HFFc6 (cell line): ENCODE results near the gene COASY. TPM values are rescaled to one million over a fixed set of nuclear protein-coding genes. Genes with fewer than 3 reads are reported as not detected.

Experiments
- DNase-seq: peaks from one replicate; pipeline ENCODE4 v3.0.0-alpha.2; 2018
- H3K27ac Mint-ChIP-seq: 2 replicates; pipeline ENCODE4 v1.8.0; 2020; ENCODE audit warnings: mild to moderate bottlenecking, mixed read lengths
- H3K27me3 Mint-ChIP-seq: 2 replicates; pipeline ENCODE4 v1.8.0; 2021; ENCODE audit warnings: mild to moderate bottlenecking, moderate library complexity, mixed read lengths; ENCODE audit not compliant: insufficient read depth
- H3K36me3 Mint-ChIP-seq: 2 replicates; pipeline ENCODE4 v1.8.0; 2021; ENCODE audit warnings: low read depth, mixed read lengths
- H3K4me1 Mint-ChIP-seq: 2 replicates; pipeline ENCODE4 v1.8.0; 2020; ENCODE audit warnings: low read depth, mixed read lengths
- H3K4me3 Mint-ChIP-seq: 2 replicates; pipeline ENCODE4 v1.8.0; 2020; ENCODE audit warnings: mild to moderate bottlenecking, moderate library complexity, mixed read lengths
- H3K9me3 Mint-ChIP-seq: 2 replicates; pipeline ENCODE4 v1.8.0; 2020; ENCODE audit warnings: mild to moderate bottlenecking, mixed read lengths
- total RNA-seq, 6 experiments: library from RNA; stranded (reverse); fragmentation: NEBNext Ultra II Directional; extraction: Animal tissue kit (Norgen Biotek cat#: 25700); gene quantifications; 2 replicates in 1 of 6; 3 replicates in 5 of 6; pipeline ENCODE4 v1.2.3, GENCODE V29; 2021
- TF ChIP-seq, protein P1 (sequence below): fragments of 200-600 bp; sonication (generic); IDR thresholded peaks from 2 replicates; pipeline ENCODE4 v1.5.0; 2021; ENCODE audit warnings: antibody characterized with exemption, mild to moderate bottlenecking

Gene COASY
- total RNA-seq, 6 experiments from 2014 or later = 64.6 to 77.6 (median 71.1) TPM

DNA sequence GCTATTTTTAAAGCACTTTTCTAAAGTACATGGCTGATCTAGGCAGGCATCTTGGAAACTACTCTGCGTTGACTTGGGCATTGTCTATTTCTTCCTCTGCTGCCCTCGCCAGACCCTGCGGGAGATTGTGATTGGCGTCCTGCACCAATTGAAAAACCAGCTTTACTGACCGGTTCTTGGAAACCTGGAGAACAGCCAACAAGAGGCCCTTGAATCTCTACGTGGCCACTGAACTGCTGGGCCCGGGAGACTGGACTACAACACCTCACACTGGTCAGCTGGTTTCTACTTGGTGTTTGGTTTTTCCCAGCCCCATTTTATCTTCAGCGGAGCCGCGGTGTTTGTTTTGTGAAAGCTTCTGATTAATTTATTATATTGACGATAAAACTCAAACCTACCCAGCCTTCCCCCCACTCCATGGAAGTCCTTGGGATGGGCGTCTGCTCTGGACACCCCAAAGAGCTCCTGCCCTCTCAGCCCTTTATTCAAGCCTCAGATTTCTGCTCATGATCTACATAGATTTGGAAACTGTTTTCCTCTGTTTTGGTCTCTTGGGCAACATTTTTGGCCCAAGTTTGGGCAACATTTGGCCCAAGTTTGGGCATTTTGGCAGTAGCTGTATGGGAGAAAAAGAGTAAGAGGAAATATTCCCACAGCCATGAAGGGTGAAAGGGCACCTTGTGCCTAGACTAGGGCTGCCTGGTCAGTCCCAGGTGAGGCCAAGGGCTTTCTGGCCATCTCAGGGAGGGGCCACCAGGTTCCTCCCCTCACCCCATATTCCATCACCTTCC is 9.7 kb downstream of the COASY start:
- Mint-ChIP-seq H3K4me1 (peaks cover 59% of the 10 kb centered on the region), H3K36me3 (peaks cover 63% of the 10 kb centered on the region), H3K27me3 (peaks cover 2% of the 10 kb centered on the region), H3K27ac (no peak overlapping the region), H3K4me3 (no peak overlapping the region), H3K9me3 (no peaks in the 10 kb centered on the region)
- DNase-seq = no peak
- TF ChIP-seq, protein P1, sequence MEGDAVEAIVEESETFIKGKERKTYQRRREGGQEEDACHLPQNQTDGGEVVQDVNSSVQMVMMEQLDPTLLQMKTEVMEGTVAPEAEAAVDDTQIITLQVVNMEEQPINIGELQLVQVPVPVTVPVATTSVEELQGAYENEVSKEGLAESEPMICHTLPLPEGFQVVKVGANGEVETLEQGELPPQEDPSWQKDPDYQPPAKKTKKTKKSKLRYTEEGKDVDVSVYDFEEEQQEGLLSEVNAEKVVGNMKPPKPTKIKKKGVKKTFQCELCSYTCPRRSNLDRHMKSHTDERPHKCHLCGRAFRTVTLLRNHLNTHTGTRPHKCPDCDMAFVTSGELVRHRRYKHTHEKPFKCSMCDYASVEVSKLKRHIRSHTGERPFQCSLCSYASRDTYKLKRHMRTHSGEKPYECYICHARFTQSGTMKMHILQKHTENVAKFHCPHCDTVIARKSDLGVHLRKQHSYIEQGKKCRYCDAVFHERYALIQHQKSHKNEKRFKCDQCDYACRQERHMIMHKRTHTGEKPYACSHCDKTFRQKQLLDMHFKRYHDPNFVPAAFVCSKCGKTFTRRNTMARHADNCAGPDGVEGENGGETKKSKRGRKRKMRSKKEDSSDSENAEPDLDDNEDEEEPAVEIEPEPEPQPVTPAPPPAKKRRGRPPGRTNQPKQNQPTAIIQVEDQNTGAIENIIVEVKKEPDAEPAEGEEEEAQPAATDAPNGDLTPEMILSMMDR = no peak

DNA sequence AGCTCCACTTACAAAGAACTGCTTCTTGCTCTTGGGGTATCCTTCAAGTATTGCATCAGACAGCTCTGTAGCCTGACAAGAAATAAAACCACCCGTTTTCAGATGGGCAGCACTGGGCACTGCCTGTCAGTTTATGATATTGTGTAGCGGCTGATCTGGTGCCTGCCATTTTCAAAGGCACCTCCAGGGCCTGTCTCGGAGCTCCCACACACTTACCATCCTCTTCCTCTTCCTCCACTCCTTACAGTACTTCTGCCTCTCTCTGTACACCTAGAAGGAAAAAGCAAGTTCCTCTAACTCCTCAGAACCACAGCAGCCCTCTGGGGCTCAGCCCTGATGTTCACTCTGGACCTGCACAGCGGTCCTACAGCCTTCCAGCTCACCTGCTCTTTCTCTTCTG is 11.1 kb downstream of the COASY start:
- Mint-ChIP-seq H3K4me1 (peaks cover 65% of the 10 kb centered on the region), H3K27ac (peak overlapping the region; percentile 47), H3K36me3 (peaks cover 70% of the 10 kb centered on the region), H3K27me3 (peaks cover 2% of the 10 kb centered on the region), H3K4me3 (no peak overlapping the region), H3K9me3 (no peaks in the 10 kb centered on the region)
- TF ChIP-seq, protein P1 = no peak
- no peak for DNase-seq

DNA sequence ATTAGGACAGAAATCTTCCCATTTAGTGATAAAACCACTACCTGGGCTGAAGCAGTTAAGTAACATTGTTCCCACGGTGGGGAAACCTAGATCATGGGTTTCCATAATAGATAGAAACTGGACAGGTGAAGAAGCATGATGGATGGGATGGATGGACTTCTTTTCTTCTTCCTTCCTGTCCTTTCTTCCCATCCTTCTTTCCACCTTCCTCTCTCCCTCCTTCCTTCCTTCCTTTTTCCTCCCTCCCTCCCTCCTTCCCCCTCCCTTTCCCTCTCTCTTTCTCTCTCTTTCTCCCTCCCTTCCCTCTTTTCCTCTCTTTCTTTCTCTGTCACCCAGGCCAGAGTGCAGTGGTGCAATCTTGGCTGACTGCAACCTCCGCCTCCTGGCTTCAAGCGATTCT is 12.5 kb downstream of the COASY start:
- Mint-ChIP-seq H3K4me3 (no peak overlapping the region), H3K27ac (no peak overlapping the region), H3K9me3 (no peaks in the 10 kb centered on the region), H3K27me3 (peaks cover 2% of the 10 kb centered on the region), H3K36me3 (peaks cover 61% of the 10 kb centered on the region), H3K4me1 (peaks cover 63% of the 10 kb centered on the region)
- no peak for DNase-seq
- TF ChIP-seq, protein P1 = no peak

DNA sequence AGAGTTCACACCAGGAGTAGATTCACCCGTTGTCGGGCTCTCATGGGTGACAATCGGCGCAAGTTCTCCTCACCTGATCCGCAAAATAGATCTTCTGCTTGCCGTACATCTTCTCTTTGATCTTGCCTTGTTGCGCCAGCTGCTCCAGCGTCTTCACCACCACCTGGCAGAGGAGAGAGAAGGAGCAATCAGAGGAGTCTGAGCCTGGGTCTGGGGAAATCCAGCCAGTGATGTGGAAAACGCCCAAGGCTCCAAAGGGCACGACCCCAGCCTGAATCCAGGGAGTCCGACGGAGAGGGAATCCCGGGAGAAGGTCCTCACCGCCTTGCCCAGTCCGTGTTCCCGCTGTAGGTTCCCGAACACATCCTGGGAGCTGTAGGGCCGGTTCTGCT is 15.2 kb downstream of the COASY start:
- DNase-seq = no peak
- H3K36me3 Mint-ChIP-seq = peaks cover 43% of the 10 kb centered on the region
- H3K9me3 Mint-ChIP-seq = no peaks in the 10 kb centered on the region
- peaks cover 54% of the 10 kb centered on the region for H3K4me1 Mint-ChIP-seq
- TF ChIP-seq, protein P1 = no peak
- H3K27ac Mint-ChIP-seq = peak overlapping the region; percentile 91
- H3K4me3 Mint-ChIP-seq = peak overlapping the region; percentile 95
- H3K27me3 Mint-ChIP-seq = no peaks in the 10 kb centered on the region; the same call in none of the 2 replicates

DNA sequence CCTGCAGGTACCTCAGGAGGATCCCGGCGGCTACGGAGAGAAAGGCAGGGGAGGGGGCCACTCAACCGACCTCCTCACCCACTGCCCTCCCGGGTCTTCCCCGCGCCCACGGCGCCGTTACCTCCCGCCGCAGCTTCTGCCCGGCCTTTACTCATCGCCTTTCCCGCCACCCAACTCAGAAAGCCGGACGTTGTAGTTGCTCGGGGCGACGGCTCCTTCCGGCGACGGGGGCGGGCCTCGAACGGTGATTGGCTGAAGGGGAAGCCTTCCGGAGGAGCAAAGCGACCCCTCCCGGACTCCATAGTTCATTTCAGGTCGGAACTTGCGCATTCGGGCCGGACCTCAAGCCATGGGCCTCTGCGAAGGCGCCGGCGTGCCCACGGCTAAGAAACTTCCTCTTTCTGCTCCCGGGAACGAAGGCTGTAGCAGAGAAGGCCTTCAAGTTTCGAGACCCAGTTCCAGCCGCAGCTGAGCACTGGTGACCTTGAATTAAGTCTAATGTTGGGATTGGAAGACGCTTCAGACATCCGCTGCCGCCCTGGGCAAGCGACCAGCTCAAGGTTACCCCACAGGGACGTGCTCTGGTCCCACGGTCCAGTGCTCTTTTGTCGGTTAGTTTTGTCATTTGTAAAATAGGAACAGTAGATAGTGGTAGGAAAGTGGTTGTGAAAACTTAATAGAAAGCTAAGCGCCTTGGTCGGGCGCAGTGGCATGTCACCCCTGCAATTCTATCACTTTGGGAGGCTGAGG is 15.8 kb downstream of the COASY start, which contains the start of gene PSMC3IP:
PSMC3IP (minus strand) TSS at position 198 of the 750 bp plus-strand sequence; CDS start at position 155, 43 bp downstream.
- H3K4me3 Mint-ChIP-seq = peak within 1 kb of the TSS; percentile 95
- no peaks in the 10 kb centered on the region for H3K9me3 Mint-ChIP-seq
- H3K27ac Mint-ChIP-seq = peak within 1 kb of the TSS; percentile 91
- peaks cover 42% of the 10 kb centered on the region for H3K36me3 Mint-ChIP-seq
- peaks cover 54% of the 10 kb centered on the region for H3K4me1 Mint-ChIP-seq
- TF ChIP-seq, protein P1 = peak; percentile 59; the same call in 1 of the 2 replicates
- DNase-seq = peak; percentile 93
- no peaks in the 10 kb centered on the region; the same call in none of the 2 replicates for H3K27me3 Mint-ChIP-seq
